ENCODE data around the gene ROBO3.

- no peak for TF ChIP-seq CTCF (IDR thresholded peaks at IDR 0.05)
- no peak for TF ChIP-seq POLR2A (IDR thresholded peaks at IDR 0.05)
These were observed 55.1 kb downstream of the ROBO3 start for GRCh38 chr11:124920356-124920755.
